ENCODE measurements around the gene CFAP97D1.

The CFAP97D1 gene

GRCh38 chr17:43832976-43833829 lies 53.0 kb downstream of the CFAP97D1 start, which contains the start of gene MPP3 (continued):
- TF ChIP-seq KLF17 (tag by site-specific recombination; IDR thresholded peaks at IDR 0.05) (no peak), PRDM4 (tag by site-specific recombination; IDR thresholded peaks at IDR 0.05) (0 out of 2 replicates have a peak, but pooled peaks have one; percentile 18), ZNF398 (tag by site-specific recombination; IDR thresholded peaks at IDR 0.05) (peak; percentile 90), ZBTB44 (tag by site-specific recombination; IDR thresholded peaks at IDR 0.05) (peak; percentile 36; the same call in 1 of the 2 replicates), ZSCAN18 (tag by site-specific recombination; IDR thresholded peaks at IDR 0.05) (no peak), ZNF341 (tag by site-specific recombination; IDR thresholded peaks at IDR 0.05; ENCODE audit: low read depth) (peak; percentile 93), PRDM6 (tag by site-specific recombination; IDR thresholded peaks at IDR 0.05) (no peak), ZNF600 (tag by site-specific recombination; IDR thresholded peaks at IDR 0.05) (peak; percentile 28; the same call in 1 of the 2 replicates), HIC1 (tag by site-specific recombination; IDR thresholded peaks at IDR 0.05) (peak; percentile 77), ZNF174 (tag by site-specific recombination; IDR thresholded peaks at IDR 0.05) (no peak), HOXC10 (CRISPR knock-in tag; IDR thresholded peaks at IDR 0.05) (peak; percentile 53; the same call in 1 of the 2 replicates), ZBTB8A (tag by site-specific recombination; IDR thresholded peaks at IDR 0.05) (peak; percentile 37; the same call in 1 of the 2 replicates), ZNF324 (tag by site-specific recombination; IDR thresholded peaks at IDR 0.05) (peak; percentile 18; the same call in 1 of the 2 replicates), ZNF366 (tag by site-specific recombination; conservative IDR thresholded peaks at IDR 0.05) (0 out of 2 replicates have a peak, but pooled peaks have one; percentile 28), ZNF140 (tag by site-specific recombination; IDR thresholded peaks at IDR 0.05) (no peak), ZNF501 (tag by site-specific recombination; IDR thresholded peaks at IDR 0.05) (0 out of 2 replicates have a peak, but pooled peaks have one; percentile 59), ZFP3 (tag by site-specific recombination; IDR thresholded peaks at IDR 0.05; ENCODE audit: low read depth) (no peak), ZNF555 (tag by site-specific recombination; conservative IDR thresholded peaks at IDR 0.05) (no peak), YY2 (tag by site-specific recombination; IDR thresholded peaks at IDR 0.05) (no peak), ZSCAN30 (tag by site-specific recombination; IDR thresholded peaks at IDR 0.05) (peak; percentile 31; the same call in 1 of the 2 replicates), ZNF302 (tag by site-specific recombination; IDR thresholded peaks at IDR 0.05; ENCODE audit: low read depth) (no peak), ZFHX2 (tag by site-specific recombination; conservative IDR thresholded peaks at IDR 0.05) (peak; percentile 87), ZNF48 (tag by site-specific recombination; IDR thresholded peaks at IDR 0.05) (no peak), ZBTB48 (tag by site-specific recombination; IDR thresholded peaks at IDR 0.05) (peak; percentile 38), KLF7 (tag by site-specific recombination; IDR thresholded peaks at IDR 0.05; ENCODE audit: borderline replicate concordance) (no peak)

All from HEK293 (cell line).